GM10248 (cell line): ENCODE measurements around the gene STIL.

Experiments used
- CTCF ChIA-PET: fragments of 300-600 bp; sonication (Branson Sonifier 250); formaldehyde crosslinking; extraction: SDS; loops from one replicate; lab custom pipeline; 2021; ENCODE audit warnings: antibody characterized with exemption; lab: Yijun Ruan, JAX
- POLR2A ChIA-PET: fragments of 350-650 bp; sonication (Branson Sonifier 250); formaldehyde crosslinking; extraction: SDS; loops from one replicate; lab custom pipeline; 2020; ENCODE audit warnings: antibody characterized with exemption; lab: Yijun Ruan, JAX
- DNase-seq: peaks from one replicate; pipeline ENCODE4 v3.0.0; 2012; ENCODE audit errors: extremely low spot score
- CTCF ChIP-seq: IDR thresholded peaks from 2 replicates; pipeline ENCODE4 v1.5.1; 2012; ENCODE audit warnings: mild to moderate bottlenecking, low read depth; ENCODE audit errors: extremely low read depth, missing control alignments, control extremely low read depth

The STIL gene

GRCh38 chr1:47340227-47340626 lies 26.3 kb upstream of the STIL start:
- ChIA-PET POLR2A (interaction anchor here (0.7 kb wide), 1 partner anchor 147 kb away, joined by 3 read pairs; no protein-coding TSS in a partner anchor), CTCF (no interaction called here)
- no peak for TF ChIP-seq CTCF
- no peak for DNase-seq

- no peak for DNase-seq
- no peak for TF ChIP-seq CTCF
- ChIA-PET CTCF (interaction anchor here (1.1 to 1.5 kb wide), 3 partner anchors 12 to 33 kb away, joined by 3 to 4 read pairs (median 3); no protein-coding TSS in a partner anchor), POLR2A (no interaction called here)
Measured at GRCh38 chr1:47338249-47339077, 24.5 kb upstream of the STIL start.

GRCh38 chr1:47337350-47337749 lies 23.4 kb upstream of the STIL start:
- TF ChIP-seq CTCF = no peak
- DNase-seq = no peak
- ChIA-PET POLR2A (no interaction called here), CTCF (interaction anchor here (1.1 to 1.9 kb wide), 3 partner anchors 12 to 99 kb away, joined by 3 to 5 read pairs (median 4); no protein-coding TSS in a partner anchor)

GRCh38 chr1:47334765-47335435 lies 21.0 kb upstream of the STIL start:
- TF ChIP-seq CTCF = no peak
- ChIA-PET POLR2A (interaction anchor here (1.3 to 1.9 kb wide), 3 partner anchors 17 to 103 kb away, joined by 3 to 10 read pairs (median 8); partner anchors contain the start of genes FOXD2 and STIL), CTCF (interaction anchor here (0.6 to 2.0 kb wide), 6 partner anchors 9 to 101 kb away, joined by 3 to 7 read pairs (median 3); partner anchors contain the start of gene STIL)
- DNase-seq = no peak

- ChIA-PET CTCF (interaction anchor here (0.6 to 2.0 kb wide), 11 partner anchors 9 to 156 kb away, joined by 3 to 7 read pairs (median 3); partner anchors contain the start of genes FOXD2 and STIL), POLR2A (interaction anchor here (0.5 to 1.9 kb wide), 4 partner anchors 9 to 103 kb away, joined by 3 to 10 read pairs (median 6); partner anchors contain the start of genes FOXD2 and STIL)
- peak; percentile 34 for TF ChIP-seq CTCF
- peak; percentile 89 for DNase-seq
Measured at GRCh38 chr1:47333922-47334764, 20.2 kb upstream of the STIL start.
